RWPE1 (cell line): Measurements from ENCODE around the gene BAZ1B.
"Not testable (repeated sequence)": the region's sequence is repeated elsewhere in the genome, so short reads cannot be mapped to it uniquely, and the experiment has no call there.

Source experiments
- CTCF ChIA-PET: fragments of 350-600 bp; sonication (Branson Sonifier 250); formaldehyde crosslinking; extraction: SDS; loops from one replicate; lab custom pipeline; 2021; lab: Yijun Ruan, JAX
- POLR2A ChIA-PET: fragments of 400-600 bp; formaldehyde crosslinking; extraction: SDS; loops from one replicate; lab custom pipeline; 2020; ENCODE audit warnings: antibody characterized with exemption; ENCODE audit not compliant: low non-redundant PET; lab: Yijun Ruan, JAX
- DNase-seq: peaks from one replicate; pipeline ENCODE4 v3.0.0; 2012; ENCODE audit warnings: low spot score
- H3K27ac ChIP-seq: fragments of 450-650 bp; 2 replicates; pipeline ENCODE4 v1.5.1; 2017
- TF ChIP-seq, protein P1 (sequence below): fragments of 450-650 bp; conservative IDR thresholded peaks from 2 replicates; pipeline ENCODE4 v1.5.1; 2017; ENCODE audit warnings: low read depth, mild to moderate bottlenecking

The BAZ1B gene

GRCh38 chr7:73425356-73425983 is 96.6 kb downstream of the BAZ1B start:
- H3K27ac ChIP-seq = no peak overlapping the region
- ChIA-PET CTCF (no interaction called here), POLR2A (no interaction called here)
- TF ChIP-seq, protein P1, sequence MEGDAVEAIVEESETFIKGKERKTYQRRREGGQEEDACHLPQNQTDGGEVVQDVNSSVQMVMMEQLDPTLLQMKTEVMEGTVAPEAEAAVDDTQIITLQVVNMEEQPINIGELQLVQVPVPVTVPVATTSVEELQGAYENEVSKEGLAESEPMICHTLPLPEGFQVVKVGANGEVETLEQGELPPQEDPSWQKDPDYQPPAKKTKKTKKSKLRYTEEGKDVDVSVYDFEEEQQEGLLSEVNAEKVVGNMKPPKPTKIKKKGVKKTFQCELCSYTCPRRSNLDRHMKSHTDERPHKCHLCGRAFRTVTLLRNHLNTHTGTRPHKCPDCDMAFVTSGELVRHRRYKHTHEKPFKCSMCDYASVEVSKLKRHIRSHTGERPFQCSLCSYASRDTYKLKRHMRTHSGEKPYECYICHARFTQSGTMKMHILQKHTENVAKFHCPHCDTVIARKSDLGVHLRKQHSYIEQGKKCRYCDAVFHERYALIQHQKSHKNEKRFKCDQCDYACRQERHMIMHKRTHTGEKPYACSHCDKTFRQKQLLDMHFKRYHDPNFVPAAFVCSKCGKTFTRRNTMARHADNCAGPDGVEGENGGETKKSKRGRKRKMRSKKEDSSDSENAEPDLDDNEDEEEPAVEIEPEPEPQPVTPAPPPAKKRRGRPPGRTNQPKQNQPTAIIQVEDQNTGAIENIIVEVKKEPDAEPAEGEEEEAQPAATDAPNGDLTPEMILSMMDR = no peak
- DNase-seq = no peak

DNA sequence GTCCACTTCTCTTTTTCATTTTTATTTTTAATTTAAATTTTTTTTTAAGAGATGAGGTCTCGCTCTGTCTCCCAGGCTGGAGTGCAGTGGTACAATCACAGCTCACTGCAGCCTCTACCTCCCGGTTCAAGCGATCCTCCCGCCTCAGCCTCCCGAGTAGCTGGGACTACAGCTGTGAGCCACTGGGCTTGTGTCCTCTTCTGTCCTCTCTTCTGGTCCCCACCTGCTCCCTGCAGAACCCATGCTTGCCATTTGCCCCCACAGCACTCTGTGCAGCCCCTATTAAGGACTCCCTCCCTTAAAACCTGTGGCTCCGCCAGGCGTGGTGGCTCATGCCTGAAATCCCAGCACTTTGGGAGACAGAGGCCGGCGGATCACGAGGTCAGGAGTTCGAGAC is 97.6 kb downstream of the BAZ1B start:
- no peak overlapping the region for H3K27ac ChIP-seq
- TF ChIP-seq, protein P1 = no peak
- ChIA-PET CTCF (interaction anchor here (0.7 to 1.0 kb wide), 2 partner anchors 99 to 182 kb away, joined by 3 read pairs; no protein-coding TSS in a partner anchor), POLR2A (no interaction called here)
- no peak for DNase-seq

DNA sequence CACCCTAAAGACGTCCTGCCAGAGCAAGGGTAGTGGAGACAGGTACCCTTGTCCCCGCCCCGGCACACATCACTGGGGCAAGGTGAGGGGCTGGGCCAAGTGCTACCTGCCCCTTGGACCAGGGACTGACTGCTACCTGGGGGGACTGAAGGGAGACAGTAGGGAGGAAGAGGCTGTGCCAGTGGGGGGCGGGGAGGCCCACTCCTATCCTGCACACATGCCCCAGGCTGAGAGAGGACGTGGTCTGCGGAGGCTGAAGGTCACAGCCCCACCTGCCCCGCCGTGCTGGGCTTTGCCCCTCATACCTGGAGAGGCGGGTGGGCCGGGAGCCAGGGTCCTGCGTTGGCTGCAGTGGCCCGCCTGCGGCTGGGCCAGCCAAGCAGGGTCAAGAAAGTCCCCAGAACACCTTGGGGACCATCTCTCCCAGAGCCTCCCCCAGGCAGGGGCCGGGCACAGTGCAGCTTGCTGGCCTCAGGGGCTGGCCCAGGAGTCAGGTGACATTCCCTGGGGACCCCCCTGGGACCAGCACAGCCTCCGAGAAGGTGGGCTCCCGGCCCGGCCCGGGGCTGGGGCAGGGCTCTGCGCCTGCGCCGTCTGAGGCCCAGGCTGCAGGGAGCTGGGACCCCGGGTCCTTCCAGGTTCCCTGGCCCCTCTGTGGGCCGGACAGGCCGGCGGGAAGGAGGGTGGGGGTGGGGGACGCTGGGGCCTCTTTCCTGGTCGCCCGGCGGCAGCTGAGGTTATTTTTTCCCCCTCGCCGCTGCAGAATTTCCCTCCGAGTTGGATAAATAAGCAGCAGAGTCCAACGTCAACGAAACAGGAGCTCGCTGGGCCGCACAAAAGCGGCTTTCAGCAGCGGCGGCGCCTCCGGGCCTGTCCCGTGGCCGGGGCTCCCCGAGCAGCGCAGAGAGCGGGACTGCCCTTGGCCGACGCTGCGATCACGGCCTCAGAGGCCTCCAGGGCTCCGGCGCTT is 98.3 kb downstream of the BAZ1B start:
- TF ChIP-seq, protein P1 = no peak
- ChIA-PET CTCF (interaction anchor here (0.7 to 1.0 kb wide), 2 partner anchors 98 to 183 kb away, joined by 3 read pairs; no protein-coding TSS in a partner anchor), POLR2A (no interaction called here)
- H3K27ac ChIP-seq = no peak overlapping the region
- DNase-seq = no peak

DNA sequence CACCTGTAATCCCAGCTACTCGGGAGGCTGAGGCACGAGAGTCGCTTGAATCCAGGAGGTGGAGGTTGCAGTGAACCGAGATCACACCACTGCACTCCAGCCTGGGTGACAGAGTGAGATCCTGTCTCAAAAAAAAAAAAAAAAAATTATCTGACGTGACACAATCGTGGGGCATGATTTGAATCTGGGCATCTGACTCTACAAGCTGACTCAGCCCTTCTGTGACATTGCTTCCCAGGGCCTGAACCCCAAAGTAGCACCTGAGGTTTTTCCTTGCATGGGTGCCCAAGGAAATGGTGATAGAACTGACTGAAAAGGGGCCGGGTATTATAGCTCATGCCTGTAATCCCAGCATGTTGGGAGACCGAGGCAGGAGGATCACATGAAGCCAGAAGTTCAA is 101.5 kb downstream of the BAZ1B start:
- DNase-seq, H3K27ac ChIP-seq, CTCF ChIA-PET: not testable (repeated sequence)
- POLR2A ChIA-PET = interaction anchor here (0.7 kb wide), 1 partner anchor 69 kb away, joined by 8 read pairs; no protein-coding TSS in a partner anchor

- H3K27ac ChIP-seq, CTCF ChIA-PET, DNase-seq: not testable (repeated sequence)
- POLR2A ChIA-PET = interaction anchor here (0.7 kb wide), 1 partner anchor 69 kb away, joined by 8 read pairs; no protein-coding TSS in a partner anchor
Measured at GRCh38 chr7:73420016-73420415, 102.1 kb downstream of the BAZ1B start.

DNA sequence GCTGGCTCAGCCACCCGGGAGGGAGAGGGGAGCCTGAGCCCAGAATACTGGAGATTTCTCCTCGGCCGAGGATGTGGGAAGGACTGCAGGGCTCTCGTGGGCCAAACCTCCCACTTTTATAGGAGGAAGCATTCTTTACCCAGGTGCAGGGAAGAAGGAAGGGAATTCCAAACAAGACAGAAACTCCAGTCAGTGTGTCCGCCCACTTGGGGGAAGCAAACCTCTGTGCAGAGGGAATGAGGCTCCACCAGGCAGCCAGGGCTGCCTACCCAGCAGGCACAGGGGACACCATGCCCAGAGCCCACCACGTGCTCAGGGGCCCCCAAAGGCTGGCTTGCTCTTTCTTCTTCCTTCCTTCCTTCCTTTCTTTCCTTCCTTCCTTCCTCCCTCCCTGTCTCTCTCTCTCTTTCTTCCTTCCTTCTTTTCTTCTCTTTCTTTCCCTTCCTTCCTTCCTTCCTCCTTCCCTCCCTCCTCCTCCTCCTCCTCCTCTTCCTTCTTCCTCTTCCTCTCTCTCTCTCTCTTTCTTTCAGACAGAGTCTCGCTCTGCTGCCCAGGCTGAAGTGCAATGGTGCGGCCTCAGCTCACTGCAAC is 103.9 kb downstream of the BAZ1B start:
- H3K27ac ChIP-seq = no peak overlapping the region
- CTCF ChIA-PET = interaction anchor here (0.6 to 0.7 kb wide), 2 partner anchors 127 to 503 kb away, joined by 3 read pairs; no protein-coding TSS in a partner anchor
- POLR2A ChIA-PET = no interaction called here
- TF ChIP-seq, protein P1 = no peak
- DNase-seq = no peak

DNA sequence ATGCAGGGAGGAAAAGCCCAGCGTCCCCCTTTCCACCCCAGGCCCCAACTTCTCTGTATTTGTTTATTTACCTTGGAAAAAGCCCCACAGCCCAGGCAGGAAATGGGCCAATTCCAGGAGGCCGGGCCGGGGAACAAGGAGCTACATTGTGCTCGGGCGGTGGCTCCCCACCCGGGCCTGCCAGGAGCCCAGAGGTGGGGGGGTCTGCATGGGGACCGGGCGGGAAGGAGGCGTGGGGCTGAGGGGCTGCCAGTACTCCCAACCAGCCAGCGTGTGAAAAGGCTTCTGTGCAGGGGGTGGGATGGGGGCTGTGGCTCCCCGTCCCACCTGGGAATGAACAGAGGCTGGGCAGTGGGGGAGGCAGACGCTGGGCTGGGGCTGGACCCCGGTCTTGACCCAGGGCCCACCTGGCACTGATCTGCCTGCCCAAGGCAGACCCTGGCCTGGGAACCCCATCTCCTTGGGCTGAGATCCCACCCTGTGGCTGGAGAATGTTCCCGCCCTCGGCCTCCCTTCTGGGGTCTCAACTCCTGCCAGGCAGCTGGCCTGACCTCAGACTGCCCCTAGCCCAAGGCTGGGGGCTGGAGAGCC is 111.5 kb downstream of the BAZ1B start:
- POLR2A ChIA-PET, CTCF ChIA-PET, H3K27ac ChIP-seq, DNase-seq: not testable (repeated sequence)

GRCh38 chr7:73404860-73405259 is 117.2 kb downstream of the BAZ1B start:
- DNase-seq, POLR2A ChIA-PET, CTCF ChIA-PET, H3K27ac ChIP-seq: not testable (repeated sequence)

GRCh38 chr7:73399185-73400050 is 122.7 kb downstream of the BAZ1B start:
- CTCF ChIA-PET = not testable (repeated sequence)

More at GRCh38 chr7:73399185-73400050, 122.7 kb downstream of the BAZ1B start:
- DNase-seq, POLR2A ChIA-PET, H3K27ac ChIP-seq: not testable (repeated sequence)
